ENCODE results near the gene CTSA. TPM values are rescaled to one million over a fixed set of nuclear protein-coding genes. Genes with fewer than 3 reads are reported as not detected.

CTSA gene
- total and polyA plus RNA-seq, 3 donors from 2014 or later, result 103 to 223 (median 112) TPM

DNA sequence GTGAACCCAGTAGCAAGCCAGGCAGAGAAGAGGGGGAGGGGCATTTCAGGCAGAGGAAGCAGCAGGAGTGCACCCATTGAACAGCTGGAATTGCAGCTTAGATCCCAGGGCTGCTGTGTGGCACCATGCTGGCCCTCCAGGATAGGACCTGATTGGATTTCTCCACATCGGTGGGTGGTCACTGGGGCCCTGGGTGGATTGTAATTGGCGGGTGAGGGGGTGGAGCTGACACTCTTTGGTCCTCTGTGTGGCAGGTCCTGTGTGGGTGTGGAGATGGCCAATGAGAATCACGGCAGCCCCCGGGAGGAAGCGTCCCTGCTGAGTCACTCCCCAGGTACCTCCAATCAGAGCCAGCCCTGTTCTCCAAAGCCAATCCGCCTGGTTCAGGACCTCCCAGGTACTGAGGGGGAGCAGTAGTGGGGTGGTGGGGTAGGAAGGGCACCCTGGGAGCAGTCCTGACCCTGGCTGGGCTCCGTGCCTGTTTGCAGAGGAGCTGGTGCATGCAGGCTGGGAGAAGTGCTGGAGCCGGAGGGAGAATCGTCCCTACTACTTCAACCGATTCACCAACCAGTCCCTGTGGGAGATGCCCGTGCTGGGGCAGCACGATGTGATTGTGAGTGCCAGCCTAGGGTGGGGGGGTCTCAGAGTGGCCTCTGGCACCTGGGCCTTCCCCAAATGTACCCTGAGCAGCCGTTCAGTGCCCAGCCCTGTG lies 47.7 kb downstream of the CTSA start:
- 88 to 94% methylated on average over 6 to 13 of the region's 13 CpGs for WGBS, 2 donors
- Histone ChIP-seq H3K4me3 (no peak overlapping the region), H3K27ac (no peak overlapping the region), H3K4me1 (peaks cover 4% of the 10 kb centered on the region), H3K36me3 (ENCODE audit: low read depth, missing control alignments) (no peaks in the 10 kb centered on the region), H3K9me3 (no peaks in the 10 kb centered on the region), H3K27me3 (no peaks in the 10 kb centered on the region)
- TF ChIP-seq, protein P1, sequence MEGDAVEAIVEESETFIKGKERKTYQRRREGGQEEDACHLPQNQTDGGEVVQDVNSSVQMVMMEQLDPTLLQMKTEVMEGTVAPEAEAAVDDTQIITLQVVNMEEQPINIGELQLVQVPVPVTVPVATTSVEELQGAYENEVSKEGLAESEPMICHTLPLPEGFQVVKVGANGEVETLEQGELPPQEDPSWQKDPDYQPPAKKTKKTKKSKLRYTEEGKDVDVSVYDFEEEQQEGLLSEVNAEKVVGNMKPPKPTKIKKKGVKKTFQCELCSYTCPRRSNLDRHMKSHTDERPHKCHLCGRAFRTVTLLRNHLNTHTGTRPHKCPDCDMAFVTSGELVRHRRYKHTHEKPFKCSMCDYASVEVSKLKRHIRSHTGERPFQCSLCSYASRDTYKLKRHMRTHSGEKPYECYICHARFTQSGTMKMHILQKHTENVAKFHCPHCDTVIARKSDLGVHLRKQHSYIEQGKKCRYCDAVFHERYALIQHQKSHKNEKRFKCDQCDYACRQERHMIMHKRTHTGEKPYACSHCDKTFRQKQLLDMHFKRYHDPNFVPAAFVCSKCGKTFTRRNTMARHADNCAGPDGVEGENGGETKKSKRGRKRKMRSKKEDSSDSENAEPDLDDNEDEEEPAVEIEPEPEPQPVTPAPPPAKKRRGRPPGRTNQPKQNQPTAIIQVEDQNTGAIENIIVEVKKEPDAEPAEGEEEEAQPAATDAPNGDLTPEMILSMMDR (IDR thresholded peaks at IDR 0.05), result no peak
- TF ChIP-seq POLR2A (IDR thresholded peaks at IDR 0.05), result no peak
- intact Hi-C loops (cut with DNase I; ENCODE audit: low total_unique reads), result no loop called here
- DNase-seq, result no peak

DNA sequence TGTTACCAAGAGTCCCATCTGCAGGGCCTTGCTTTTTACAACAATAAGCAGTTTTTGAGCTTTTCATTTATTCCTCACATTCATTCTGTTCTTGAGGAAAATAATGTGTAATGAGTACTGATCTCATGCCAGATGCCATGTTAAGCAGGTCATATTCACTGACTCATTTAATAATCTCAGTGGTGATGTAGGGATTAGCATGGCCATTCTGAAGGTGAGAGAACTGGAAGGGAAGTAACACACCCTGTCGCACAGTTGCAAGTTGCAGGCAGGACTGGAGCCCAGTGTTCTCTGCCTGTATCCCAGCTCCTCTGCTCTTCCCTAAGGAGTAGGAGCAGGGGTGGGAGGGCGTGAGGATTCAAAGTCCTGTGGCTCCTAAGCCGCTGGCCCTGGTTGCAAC lies 48.9 kb downstream of the CTSA start:
- intact Hi-C loops (cut with DNase I; ENCODE audit: low total_unique reads), result no loop called here

DNA sequence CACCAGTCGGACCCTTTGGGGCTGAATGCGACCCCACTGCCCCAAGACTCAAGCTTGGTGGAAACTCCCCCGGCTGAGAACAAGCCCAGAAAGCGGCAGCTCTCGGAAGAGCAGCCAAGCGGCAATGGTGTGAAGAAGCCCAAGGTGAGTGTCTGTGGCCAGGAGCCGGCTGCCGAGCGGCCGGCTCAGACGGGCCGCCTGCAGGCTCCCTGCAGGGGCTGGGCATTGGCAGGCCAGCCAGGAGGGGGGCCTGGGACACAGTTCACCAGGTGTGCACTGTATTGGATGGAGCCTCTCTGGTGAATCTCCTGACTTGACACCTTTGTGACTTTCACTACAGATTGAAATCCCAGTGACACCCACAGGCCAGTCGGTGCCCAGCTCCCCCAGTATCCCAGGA lies 49.3 kb downstream of the CTSA start:
- intact Hi-C loops (cut with DNase I; ENCODE audit: low total_unique reads), result no loop called here
- no peak for TF ChIP-seq POLR2A (IDR thresholded peaks at IDR 0.05)
- TF ChIP-seq, protein P1 (IDR thresholded peaks at IDR 0.05), result no peak

More for the DNA sequence above, 48.9 kb downstream of the CTSA start:
- Histone ChIP-seq H3K27me3 (no peaks in the 10 kb centered on the region), H3K36me3 (ENCODE audit: low read depth, missing control alignments) (no peaks in the 10 kb centered on the region), H3K9me3 (no peaks in the 10 kb centered on the region), H3K4me3 (no peak overlapping the region), H3K4me1 (peaks cover 4% of the 10 kb centered on the region), H3K27ac (no peak overlapping the region)
- 84 to 97% methylated on average over 3 of the region's 3 CpGs for WGBS, 2 donors
- no peak for DNase-seq
- TF ChIP-seq POLR2A (IDR thresholded peaks at IDR 0.05), result no peak
- TF ChIP-seq, protein P1 (IDR thresholded peaks at IDR 0.05), result no peak

GRCh38 chr20:45943613-45944012 lies 52.5 kb downstream of the CTSA start:
- Histone ChIP-seq H3K4me3 (no peak overlapping the region), H3K36me3 (ENCODE audit: low read depth, missing control alignments) (no peaks in the 10 kb centered on the region), H3K9me3 (no peaks in the 10 kb centered on the region), H3K27ac (no peak overlapping the region), H3K27me3 (no peaks in the 10 kb centered on the region), H3K4me1 (peaks cover 18% of the 10 kb centered on the region)
- 89 to 93% methylated on average over 4 to 6 of the region's 6 CpGs for WGBS, 2 donors
- DNase-seq, result no peak
- intact Hi-C loops (cut with DNase I; ENCODE audit: low total_unique reads), result no loop called here
- TF ChIP-seq POLR2A (IDR thresholded peaks at IDR 0.05), result no peak
- TF ChIP-seq, protein P1 (IDR thresholded peaks at IDR 0.05), result no peak

More for the DNA sequence above, 49.3 kb downstream of the CTSA start:
- Histone ChIP-seq H3K36me3 (ENCODE audit: low read depth, missing control alignments) (no peaks in the 10 kb centered on the region), H3K4me3 (no peak overlapping the region), H3K27me3 (no peaks in the 10 kb centered on the region), H3K27ac (no peak overlapping the region), H3K4me1 (peaks cover 7% of the 10 kb centered on the region), H3K9me3 (no peaks in the 10 kb centered on the region)
- DNase-seq, result no peak
- 78 to 83% methylated on average over 1 to 8 of the region's 13 CpGs for WGBS, 2 donors

Measured in testis (tissue), 3 donors.